Measurements from ENCODE around the gene KAZN. TPM values are rescaled to one million over a fixed set of nuclear protein-coding genes. Genes with fewer than 3 reads are reported as not detected.

KAZN gene
- polyA plus RNA-seq, 1 experiment, result 3.7 TPM

DNA sequence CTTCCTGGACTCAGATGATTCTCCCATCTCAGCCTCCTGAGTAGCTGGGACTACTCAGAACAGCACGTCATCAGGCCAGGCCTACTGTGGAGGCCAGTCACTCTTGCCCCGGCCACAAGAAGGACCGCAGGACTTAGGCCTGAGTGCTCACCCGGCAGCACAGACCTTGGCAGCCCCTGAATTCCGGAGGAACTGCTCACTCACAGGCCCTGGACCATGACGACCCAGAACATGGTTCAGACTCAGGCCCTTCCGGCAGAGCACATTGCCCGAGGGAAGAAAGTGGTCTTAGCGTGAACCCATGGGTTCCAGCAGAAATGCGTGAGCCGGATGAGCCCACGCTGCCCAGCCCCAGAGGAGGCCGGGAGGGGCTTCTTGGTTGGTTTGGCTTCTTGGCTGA, 377.8 kb downstream of the KAZN start:
- TF ChIP-seq, protein P1, sequence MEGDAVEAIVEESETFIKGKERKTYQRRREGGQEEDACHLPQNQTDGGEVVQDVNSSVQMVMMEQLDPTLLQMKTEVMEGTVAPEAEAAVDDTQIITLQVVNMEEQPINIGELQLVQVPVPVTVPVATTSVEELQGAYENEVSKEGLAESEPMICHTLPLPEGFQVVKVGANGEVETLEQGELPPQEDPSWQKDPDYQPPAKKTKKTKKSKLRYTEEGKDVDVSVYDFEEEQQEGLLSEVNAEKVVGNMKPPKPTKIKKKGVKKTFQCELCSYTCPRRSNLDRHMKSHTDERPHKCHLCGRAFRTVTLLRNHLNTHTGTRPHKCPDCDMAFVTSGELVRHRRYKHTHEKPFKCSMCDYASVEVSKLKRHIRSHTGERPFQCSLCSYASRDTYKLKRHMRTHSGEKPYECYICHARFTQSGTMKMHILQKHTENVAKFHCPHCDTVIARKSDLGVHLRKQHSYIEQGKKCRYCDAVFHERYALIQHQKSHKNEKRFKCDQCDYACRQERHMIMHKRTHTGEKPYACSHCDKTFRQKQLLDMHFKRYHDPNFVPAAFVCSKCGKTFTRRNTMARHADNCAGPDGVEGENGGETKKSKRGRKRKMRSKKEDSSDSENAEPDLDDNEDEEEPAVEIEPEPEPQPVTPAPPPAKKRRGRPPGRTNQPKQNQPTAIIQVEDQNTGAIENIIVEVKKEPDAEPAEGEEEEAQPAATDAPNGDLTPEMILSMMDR (IDR thresholded peaks at IDR 0.05; ENCODE audit: low read depth, low read length), result no peak
- Histone ChIP-seq H3K9me3 (ENCODE audit: control insufficient read depth, insufficient read depth, low read length) (peaks cover 6% of the 10 kb centered on the region), H3K27ac (ENCODE audit: low read depth, low read length) (no peak overlapping the region), H3K27me3 (ENCODE audit: control insufficient read depth, insufficient read depth, low read length) (no peaks in the 10 kb centered on the region), H3K4me3 (ENCODE audit: low read depth, low read length) (no peak overlapping the region)
- ChIA-PET CTCF (no interaction called here), POLR2A (no interaction called here)
- no peak for DNase-seq (ENCODE audit: low read depth, low spot score)

DNA sequence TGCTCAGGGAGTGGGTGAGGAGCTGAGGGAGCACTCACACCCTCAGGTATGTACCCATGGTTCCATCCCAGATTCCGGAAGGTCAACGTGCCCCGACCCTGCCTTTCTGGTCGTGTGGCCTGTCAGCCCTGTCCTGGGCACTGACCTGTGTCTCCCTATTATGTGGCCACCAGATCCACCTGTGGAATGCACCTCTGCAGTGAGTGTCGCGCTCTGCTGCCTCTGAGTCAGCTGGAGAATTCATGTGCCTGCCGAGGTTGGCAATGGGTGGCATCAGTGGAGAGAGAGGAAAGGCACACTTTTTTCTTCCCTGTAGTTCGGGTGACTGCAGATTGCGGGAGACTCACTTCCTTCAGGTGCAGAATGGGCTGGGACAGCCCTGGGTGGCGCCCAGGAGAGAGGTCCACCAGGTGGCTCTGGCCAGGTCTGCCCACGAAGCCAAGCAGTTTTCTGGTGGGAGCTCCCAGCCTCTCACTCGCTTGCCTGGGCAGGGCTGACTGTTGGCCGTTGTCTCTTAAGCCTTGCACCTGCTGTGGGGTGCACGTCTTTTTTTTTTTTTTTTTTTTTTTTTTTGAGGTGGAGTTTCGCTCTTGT, 378.9 kb downstream of the KAZN start:
- no peak overlapping the region for H3K27ac ChIP-seq (ENCODE audit: low read depth, low read length)
- TF ChIP-seq, protein P1 (IDR thresholded peaks at IDR 0.05; ENCODE audit: low read depth, low read length), result no peak
- ChIA-PET CTCF (interaction anchor here (1.2 kb wide), 1 partner anchor 50 kb away, joined by 4 read pairs; no protein-coding TSS in a partner anchor), POLR2A (no interaction called here)
- H3K27me3 ChIP-seq (ENCODE audit: control insufficient read depth, insufficient read depth, low read length), result no peaks in the 10 kb centered on the region
- DNase-seq (ENCODE audit: low read depth, low spot score), result no peak
- peaks cover 6% of the 10 kb centered on the region for H3K9me3 ChIP-seq (ENCODE audit: control insufficient read depth, insufficient read depth, low read length)
- no peak overlapping the region for H3K4me3 ChIP-seq (ENCODE audit: low read depth, low read length)

DNA sequence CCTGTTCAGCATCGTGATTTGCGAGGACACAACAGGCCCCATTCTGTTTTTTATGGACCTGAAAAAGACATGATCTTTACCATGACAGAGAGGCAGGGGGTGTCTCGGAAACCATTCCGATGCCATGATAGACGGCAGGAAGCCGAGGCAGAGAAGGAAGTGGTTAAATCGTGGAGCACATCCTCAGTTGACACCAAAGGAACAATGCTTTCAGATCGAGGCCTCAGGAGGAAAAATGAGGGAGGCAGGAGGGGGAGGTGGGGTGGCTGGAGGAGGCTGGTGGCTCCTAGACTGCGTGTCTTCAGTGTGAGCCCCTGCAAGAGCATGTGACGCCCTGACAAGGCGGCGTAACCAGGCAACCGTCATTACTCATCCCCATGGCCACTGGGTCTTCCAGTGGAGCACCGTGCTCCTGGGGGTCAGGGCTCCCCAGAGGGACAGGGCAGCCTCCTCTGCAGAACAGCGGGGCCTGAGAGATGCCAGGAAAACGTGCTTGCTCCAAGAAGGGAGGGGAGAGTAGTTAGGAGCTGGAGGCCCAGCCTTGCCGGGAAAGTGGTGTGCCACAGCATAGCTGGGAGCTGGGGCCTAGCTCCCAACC, 382.2 kb downstream of the KAZN start:
- POLR2A ChIA-PET, result no interaction called here
- Histone ChIP-seq H3K27me3 (ENCODE audit: control insufficient read depth, insufficient read depth, low read length) (no peaks in the 10 kb centered on the region), H3K27ac (ENCODE audit: low read depth, low read length) (no peak overlapping the region), H3K4me3 (ENCODE audit: low read depth, low read length) (no peak overlapping the region), H3K9me3 (ENCODE audit: control insufficient read depth, insufficient read depth, low read length) (no peaks in the 10 kb centered on the region)
- CTCF ChIA-PET, result interaction anchor here (0.6 to 1.2 kb wide), 2 partner anchors 46 to 47 kb away, joined by 3 read pairs; no protein-coding TSS in a partner anchor
- no peak for DNase-seq (ENCODE audit: low read depth, low spot score)
- TF ChIP-seq, protein P1 (IDR thresholded peaks at IDR 0.05; ENCODE audit: low read depth, low read length), result no peak

DNA sequence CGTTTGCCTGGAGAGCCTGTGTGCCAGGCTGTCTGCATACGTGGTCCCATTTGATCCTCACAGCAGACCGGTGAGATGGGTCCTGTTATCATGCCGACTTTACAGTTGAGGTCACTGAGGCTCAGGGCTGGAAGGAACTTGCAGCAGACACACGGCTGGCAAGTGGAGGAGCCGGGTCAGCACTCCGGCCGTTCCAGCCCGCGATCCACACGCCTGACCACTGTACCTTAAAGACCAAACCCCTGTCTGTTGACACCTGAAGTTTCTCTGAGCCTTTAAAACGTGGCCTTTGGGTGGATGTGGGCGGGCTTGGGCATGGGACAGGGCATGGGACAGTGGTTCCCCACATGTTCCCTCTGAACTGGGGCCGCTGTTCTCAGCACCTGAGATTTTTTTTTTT, 383.5 kb downstream of the KAZN start:
- no peak overlapping the region for H3K4me3 ChIP-seq (ENCODE audit: low read depth, low read length)
- TF ChIP-seq, protein P1 (IDR thresholded peaks at IDR 0.05; ENCODE audit: low read depth, low read length), result no peak
- no peak overlapping the region for H3K27ac ChIP-seq (ENCODE audit: low read depth, low read length)
- ChIA-PET CTCF (no interaction called here), POLR2A (interaction anchor here (0.6 kb wide), 1 partner anchor 335 kb away, joined by 3 read pairs; no protein-coding TSS in a partner anchor)
- no peaks in the 10 kb centered on the region for H3K27me3 ChIP-seq (ENCODE audit: control insufficient read depth, insufficient read depth, low read length)
- DNase-seq (ENCODE audit: low read depth, low spot score), result no peak
- H3K9me3 ChIP-seq (ENCODE audit: control insufficient read depth, insufficient read depth, low read length), result no peaks in the 10 kb centered on the region

DNA sequence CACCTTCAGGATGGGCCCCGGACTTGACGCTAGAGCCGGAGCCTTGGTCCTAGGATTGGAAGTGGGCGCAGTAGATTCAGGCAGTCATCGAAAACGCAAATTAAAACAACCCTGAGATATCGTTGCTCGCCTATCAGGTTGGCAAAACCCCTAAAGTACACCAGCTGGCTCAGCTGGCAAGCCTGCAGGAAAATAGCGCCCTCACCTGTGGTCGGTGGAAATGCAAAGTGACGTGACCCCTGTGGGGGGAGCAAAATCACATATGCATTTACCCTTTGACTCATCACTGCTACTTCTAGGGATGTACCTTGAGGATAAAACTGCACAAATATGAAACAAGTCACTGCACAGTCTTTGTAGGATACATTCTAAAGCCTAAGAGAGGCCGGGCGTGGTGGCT, 384.8 kb downstream of the KAZN start:
- TF ChIP-seq, protein P1 (IDR thresholded peaks at IDR 0.05; ENCODE audit: low read depth, low read length), result no peak
- Histone ChIP-seq H3K27me3 (ENCODE audit: control insufficient read depth, insufficient read depth, low read length) (no peaks in the 10 kb centered on the region), H3K9me3 (ENCODE audit: control insufficient read depth, insufficient read depth, low read length) (no peaks in the 10 kb centered on the region), H3K4me3 (ENCODE audit: low read depth, low read length) (no peak overlapping the region), H3K27ac (ENCODE audit: low read depth, low read length) (no peak overlapping the region)
- DNase-seq (ENCODE audit: low read depth, low spot score), result no peak
- ChIA-PET POLR2A (no interaction called here), CTCF (no interaction called here)
